GM12864 (cell line): ENCODE measurements around the gene ABHD14A.
"Not testable (repeated sequence)": the region's sequence is repeated elsewhere in the genome, so short reads cannot be mapped to it uniquely, and the experiment has no call there.

Experiments used
- DNase-seq: peaks from one replicate; pipeline ENCODE4 v3.0.0-alpha.2; 2011; ENCODE audit warnings: low read depth
- H3K4me3 ChIP-seq: 2 replicates; pipeline ENCODE4 v1.5.1; 2011; ENCODE audit warnings: mild to moderate bottlenecking, low read depth, low read length, control low read depth
- CTCF ChIP-seq: IDR thresholded peaks from 2 replicates; pipeline ENCODE4 v1.5.1; 2011; ENCODE audit warnings: low read depth, mild to moderate bottlenecking, moderate library complexity, low read length, control low read depth, inconsistent platforms; ENCODE audit errors: missing control alignments

The ABHD14A gene

DNA sequence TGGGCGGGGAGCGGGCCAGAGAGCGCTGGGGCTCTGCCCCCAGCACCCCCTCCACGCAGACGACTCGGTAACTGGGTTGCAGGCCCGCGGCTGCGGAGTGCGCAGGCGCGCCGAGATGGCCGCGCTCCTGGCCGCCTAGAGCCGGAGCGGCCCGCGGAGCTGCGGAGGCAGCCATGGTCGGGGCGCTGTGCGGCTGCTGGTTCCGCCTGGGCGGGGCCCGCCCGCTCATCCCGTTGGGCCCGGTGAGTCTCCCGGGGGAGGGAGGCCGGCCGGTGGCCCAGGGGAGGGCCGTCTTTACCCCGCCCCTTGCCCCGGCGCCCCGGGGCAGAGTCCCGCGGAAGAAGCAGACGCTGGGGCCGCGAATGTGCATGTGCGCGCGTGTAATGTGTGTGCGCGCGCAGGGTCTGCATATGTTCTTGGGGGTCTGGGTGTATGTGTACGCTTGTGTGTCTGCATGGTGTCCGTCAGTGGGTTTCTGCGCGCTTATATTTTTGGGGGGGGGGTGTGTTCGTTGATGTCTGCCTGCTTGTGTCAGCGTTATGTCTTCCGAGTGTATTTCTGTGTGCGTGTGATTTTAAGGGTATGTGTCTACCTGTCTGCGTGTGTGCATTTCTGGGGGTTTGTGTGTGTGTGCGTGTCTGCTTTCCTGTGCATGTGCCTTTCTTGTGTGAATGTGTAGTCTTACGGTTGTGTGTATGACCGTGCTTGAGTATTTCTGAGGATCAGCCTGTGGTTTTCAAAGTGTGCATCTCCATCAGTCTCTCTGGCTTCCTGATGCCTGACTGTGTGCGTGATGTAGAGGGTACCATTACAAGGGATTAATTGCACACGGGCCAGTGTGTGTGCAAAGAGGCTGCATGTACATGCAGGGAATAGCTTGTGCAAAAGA, at the start of gene ABHD14A:
Gene ABHD14A, plus strand, starts transcription at position 102 of the 889 bp plus-strand sequence. Its CDS starts 72 bp downstream, at position 174.
- no peak for DNase-seq
- TF ChIP-seq CTCF: no peak
- H3K4me3 ChIP-seq: peak within 1 kb of the TSS; percentile 72

DNA sequence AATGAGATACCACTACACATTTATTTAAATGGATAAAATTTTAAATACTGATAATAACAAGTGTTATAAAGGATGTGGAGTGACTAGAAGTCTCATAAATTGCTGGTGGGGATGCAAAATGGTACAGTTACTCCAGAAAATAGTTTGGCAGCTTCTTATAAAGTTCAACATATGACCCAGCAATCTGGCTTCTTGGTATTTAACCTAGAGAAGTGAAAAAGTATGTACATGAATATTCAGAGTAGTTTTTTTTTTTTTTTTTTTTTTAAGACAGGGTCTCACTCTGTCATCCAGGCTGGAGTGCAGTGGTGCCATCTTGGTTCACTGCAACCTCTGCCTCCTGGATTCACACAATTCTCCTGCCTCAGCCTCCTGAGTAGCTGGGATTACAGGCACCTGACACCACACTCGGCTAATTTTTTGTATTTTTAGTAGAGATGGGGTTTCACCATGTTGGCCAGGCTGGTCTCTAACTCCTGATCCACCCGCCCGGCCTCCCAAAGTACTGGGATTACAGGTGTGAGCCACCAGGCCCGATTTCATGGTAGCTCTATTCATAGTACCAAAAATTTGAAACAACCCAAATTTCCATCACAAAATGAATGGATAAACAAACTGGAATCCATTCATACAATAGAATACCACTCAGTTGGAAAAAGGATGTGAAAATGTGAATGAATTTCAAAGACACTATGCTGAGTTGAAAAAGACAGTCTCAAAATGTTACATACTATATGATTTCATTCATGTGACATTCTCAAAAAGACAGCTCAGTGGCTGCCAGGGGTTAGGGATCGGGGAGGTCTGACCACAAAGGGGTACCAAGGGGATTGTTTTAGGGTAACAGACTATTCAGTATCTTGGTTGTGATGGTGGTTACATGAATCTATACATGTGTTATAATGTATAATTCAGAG, 47.5 kb upstream of the ABHD14A start:
- no peak for TF ChIP-seq CTCF
- no peak overlapping the region for H3K4me3 ChIP-seq
- no peak for DNase-seq

DNA sequence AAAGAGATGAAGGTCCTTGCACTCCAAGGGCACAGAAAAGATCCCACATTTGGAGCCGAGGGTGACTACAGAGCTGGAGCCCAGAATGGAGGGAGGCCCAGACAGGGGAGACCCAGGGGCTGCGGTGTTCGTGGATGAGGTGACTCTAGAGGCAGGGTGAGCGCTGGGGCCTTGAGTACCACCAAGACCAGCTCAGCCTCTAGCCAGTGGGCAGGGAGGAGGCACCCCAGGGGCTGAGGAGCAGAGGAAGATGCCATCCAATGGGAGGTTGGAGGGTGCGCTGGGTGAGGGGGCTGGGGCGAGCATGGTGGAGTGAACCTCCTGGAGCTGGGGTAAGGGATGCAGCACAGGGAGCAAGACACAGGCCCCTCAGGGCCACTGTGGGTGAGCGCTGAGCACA, 46.4 kb upstream of the ABHD14A start:
- no peak for TF ChIP-seq CTCF
- DNase-seq: no peak
- no peak overlapping the region for H3K4me3 ChIP-seq

GRCh38 chr3:51928981-51929380, 45.9 kb upstream of the ABHD14A start:
- not testable (repeated sequence) for H3K4me3 ChIP-seq, DNase-seq

DNA sequence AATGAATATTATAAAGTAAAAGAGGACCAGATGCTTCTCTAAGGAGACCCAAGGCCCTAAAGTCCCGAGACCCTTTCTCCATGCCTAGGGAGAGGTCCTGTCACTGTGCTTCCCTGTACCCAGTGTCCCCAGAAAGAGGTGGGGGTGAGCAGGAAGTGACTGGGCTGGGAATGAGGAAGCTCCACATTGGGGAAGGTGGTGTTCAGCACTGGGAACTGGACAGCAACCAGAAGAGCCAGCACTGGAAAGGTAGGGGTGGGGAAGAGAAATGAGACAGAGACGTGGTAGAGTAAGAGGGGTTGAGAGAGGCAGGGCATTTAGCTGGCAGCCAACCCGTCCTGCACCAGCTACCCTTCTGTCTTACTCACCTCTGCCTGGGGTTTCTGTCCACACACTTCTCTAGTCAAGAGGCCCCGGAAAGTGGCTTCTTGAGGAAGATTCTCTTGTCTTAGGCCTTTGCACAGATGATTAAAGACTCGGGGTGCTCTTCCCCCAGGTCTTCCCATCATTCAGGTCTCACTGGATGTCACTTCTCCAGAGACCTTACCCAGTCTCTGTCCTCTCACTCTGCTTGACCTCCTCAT, 45.4 kb upstream of the ABHD14A start:
- DNase-seq: no peak

GRCh38 chr3:51930439-51930838, 44.4 kb upstream of the ABHD14A start:
- H3K4me3 ChIP-seq: no peak overlapping the region
- DNase-seq: no peak
- no peak for TF ChIP-seq CTCF

More for the DNA sequence above, 45.4 kb upstream of the ABHD14A start:
- no peak overlapping the region for H3K4me3 ChIP-seq
- no peak for TF ChIP-seq CTCF

- no peak for TF ChIP-seq CTCF
- no peak for DNase-seq
- no peak overlapping the region for H3K4me3 ChIP-seq
Measured at GRCh38 chr3:51931756-51932155, 43.1 kb upstream of the ABHD14A start.
